ENCODE data around the gene IFNA21.
"Not testable (repeated sequence)": the region's sequence is repeated elsewhere in the genome, so short reads cannot be mapped to it uniquely, and the experiment has no call there.

Gene IFNA21

GRCh38 chr9:21141427-21141882 is 25.0 kb downstream of the IFNA21 start, which contains the start of gene IFNW1:
TSS of gene IFNW1 (minus strand) at chr9:21141832. CDS start at chr9:21141570, 262 bp downstream.
- no peak for DNase-seq (ENCODE audit: low read depth, low spot score)

- DNase-seq (ENCODE audit: low read depth, low spot score): no peak
Measured at GRCh38 chr9:21137020-21137419, 29.4 kb downstream of the IFNA21 start.

DNA sequence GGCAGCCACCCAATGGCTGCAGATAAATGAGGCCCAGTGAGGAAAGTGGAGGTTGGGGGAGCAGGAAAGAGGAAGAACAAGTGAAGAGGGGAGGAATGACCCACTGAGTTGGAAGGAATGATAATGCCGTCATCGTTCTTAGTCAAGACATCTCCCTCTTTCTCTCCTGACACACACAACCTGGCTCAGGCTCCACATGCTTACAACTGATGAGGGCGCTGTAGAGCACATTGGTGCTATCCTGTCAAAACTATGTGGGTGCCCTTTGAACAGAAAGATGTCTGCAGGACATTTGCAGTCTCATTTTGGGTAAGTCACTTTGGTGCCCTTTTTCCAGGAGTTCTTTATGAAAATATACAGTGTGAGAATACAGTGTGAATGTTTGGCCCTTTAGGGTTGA is 30.7 kb downstream of the IFNA21 start:
- DNase-seq (ENCODE audit: low read depth, low spot score): no peak

- DNase-seq (ENCODE audit: low read depth, low spot score): not testable (repeated sequence)
Measured at GRCh38 chr9:21128186-21128585, 38.3 kb downstream of the IFNA21 start.

- no peak for DNase-seq (ENCODE audit: low read depth, low spot score)
Measured at GRCh38 chr9:21121595-21122251, 44.7 kb downstream of the IFNA21 start.

DNA sequence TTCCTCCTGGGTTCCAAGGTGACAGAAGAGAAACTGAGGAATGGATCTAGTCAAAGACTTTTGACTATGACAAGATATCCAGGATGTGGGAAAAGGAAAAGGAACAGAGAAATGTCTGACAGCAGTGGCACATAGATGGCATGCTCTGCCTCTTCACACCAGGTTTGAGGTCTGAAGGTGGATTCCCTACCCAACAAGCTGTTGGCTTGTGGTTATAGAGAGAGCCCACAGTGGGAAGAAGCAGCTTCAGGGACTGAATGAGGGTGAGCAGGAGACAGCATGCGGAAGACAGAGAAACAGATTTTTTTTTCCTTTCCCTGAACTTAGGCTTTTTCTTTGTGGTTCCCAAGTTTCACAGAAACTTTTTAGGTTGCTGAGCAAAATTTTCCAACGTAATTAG is 45.4 kb downstream of the IFNA21 start:
- no peak for DNase-seq (ENCODE audit: low read depth, low spot score)

- no peak for DNase-seq (ENCODE audit: low read depth, low spot score)
Measured at GRCh38 chr9:21119093-21119770, 47.2 kb downstream of the IFNA21 start.
